Measurements from ENCODE around the gene CTBP2.

CTBP2 gene

GRCh38 chr10:125002047-125002422 is 158.3 kb downstream of the CTBP2 start:
- DNase-seq (ENCODE audit: extremely low spot score) = no peak
- TF ChIP-seq, protein P1, sequence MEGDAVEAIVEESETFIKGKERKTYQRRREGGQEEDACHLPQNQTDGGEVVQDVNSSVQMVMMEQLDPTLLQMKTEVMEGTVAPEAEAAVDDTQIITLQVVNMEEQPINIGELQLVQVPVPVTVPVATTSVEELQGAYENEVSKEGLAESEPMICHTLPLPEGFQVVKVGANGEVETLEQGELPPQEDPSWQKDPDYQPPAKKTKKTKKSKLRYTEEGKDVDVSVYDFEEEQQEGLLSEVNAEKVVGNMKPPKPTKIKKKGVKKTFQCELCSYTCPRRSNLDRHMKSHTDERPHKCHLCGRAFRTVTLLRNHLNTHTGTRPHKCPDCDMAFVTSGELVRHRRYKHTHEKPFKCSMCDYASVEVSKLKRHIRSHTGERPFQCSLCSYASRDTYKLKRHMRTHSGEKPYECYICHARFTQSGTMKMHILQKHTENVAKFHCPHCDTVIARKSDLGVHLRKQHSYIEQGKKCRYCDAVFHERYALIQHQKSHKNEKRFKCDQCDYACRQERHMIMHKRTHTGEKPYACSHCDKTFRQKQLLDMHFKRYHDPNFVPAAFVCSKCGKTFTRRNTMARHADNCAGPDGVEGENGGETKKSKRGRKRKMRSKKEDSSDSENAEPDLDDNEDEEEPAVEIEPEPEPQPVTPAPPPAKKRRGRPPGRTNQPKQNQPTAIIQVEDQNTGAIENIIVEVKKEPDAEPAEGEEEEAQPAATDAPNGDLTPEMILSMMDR (IDR thresholded peaks at IDR 0.05; ENCODE audit: control extremely low read depth, extremely low read depth, low read depth, missing control alignments) = no peak
- ChIA-PET CTCF (interaction anchor here (2.1 kb wide), 1 partner anchor 10 kb away, joined by 15 read pairs; no protein-coding TSS in a partner anchor), POLR2A (no interaction called here)

DNA sequence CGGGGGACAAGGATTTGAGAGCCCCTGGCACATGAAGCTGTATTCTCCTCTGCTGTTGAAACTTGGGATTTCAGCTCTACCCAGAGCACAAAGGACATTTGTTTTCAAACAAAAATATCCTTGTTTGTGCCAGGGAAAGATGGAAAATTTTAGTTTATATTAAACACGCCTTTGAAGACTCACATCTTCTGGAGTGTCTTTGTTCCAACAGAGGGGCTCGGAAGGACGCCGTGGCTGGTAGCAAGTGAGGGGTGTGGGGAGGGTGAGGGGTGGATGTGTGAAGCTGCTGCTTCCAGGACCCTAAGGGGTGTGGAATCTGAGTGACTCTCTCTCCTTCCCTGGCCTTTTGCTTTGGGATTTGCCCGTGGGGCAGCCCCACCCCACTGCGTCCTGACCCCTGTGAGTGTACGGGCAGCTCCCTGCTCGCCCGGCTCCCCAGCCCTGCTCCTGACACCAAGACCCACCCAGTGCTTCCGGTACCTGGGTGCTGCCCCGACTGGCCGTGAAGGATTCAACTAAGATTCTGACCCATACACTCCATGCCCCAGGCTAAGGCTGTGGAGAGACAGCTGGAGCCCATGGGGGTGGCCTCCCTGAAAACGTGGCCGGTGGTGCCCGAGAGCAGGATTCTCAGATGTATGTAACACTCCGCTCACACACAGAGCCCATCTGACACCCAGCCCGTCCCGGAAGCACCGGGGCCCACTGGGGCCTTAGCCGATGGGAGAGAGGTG is 158.9 kb downstream of the CTBP2 start:
- POLR2A ChIA-PET = no interaction called here
- TF ChIP-seq, protein P1 (IDR thresholded peaks at IDR 0.05; ENCODE audit: control extremely low read depth, extremely low read depth, low read depth, missing control alignments) = no peak
- CTCF ChIA-PET = interaction anchor here (2.1 kb wide), 1 partner anchor 9 kb away, joined by 15 read pairs; no protein-coding TSS in a partner anchor
- no peak for DNase-seq (ENCODE audit: extremely low spot score)

DNA sequence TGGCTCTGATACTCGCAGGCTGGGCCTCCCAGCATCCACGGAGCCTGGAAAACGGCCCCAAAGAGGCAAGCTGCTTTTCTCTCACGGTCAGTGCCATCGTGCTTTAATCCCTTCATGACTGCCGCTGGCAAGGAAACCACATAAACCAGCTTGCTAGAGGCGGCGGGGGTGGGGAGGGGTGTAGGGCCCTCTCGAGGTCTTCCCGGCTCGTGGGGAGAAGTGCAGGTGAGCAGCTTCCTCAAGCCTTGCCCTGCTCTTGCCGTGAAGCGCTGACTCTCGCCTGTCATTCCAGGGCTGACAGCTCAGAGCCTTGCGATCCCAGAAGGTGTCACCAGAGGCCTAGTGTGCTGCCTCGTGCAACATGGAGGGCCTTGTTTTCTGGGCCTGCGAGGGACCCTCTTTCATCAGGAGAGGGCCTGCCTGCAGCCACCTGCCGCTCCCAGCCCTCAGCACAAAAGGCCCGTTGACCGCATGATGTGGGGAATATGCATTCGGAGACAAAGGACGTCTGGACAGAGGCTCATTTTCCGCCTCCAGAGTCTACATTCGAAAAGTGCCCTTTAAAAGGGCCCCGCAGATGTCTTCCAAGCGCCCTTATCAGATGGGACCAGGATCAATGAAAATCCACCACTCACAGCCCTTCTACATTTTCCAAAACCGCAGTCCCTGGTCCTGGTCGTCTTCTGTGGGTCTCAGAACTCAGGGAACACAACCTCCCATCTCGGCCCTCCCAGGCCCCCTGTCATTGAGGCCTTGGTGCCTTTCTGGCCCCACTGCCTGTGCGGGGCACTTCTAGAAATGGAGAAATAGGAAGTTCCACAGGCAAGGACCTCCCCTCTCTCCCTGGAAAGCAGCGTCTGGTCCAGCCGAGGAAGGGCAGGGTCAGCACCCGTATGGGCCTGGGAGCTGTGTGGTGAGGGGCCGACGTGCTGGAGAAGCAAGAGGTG is 159.7 kb downstream of the CTBP2 start:
- ChIA-PET CTCF (interaction anchor here (1.3 to 2.1 kb wide), 4 partner anchors 8 to 47 kb away, joined by 3 to 15 read pairs (median 5); no protein-coding TSS in a partner anchor), POLR2A (no interaction called here)
- no peak for DNase-seq (ENCODE audit: extremely low spot score)
- TF ChIP-seq, protein P1 (IDR thresholded peaks at IDR 0.05; ENCODE audit: control extremely low read depth, extremely low read depth, low read depth, missing control alignments) = no peak

GRCh38 chr10:124999433-125000365 is 160.7 kb downstream of the CTBP2 start:
- POLR2A ChIA-PET = no interaction called here
- DNase-seq (ENCODE audit: extremely low spot score) = no peak
- TF ChIP-seq, protein P1 (IDR thresholded peaks at IDR 0.05; ENCODE audit: control extremely low read depth, extremely low read depth, low read depth, missing control alignments) = no peak
- CTCF ChIA-PET = interaction anchor here (1.3 to 1.7 kb wide), 3 partner anchors 17 to 48 kb away, joined by 3 to 5 read pairs (median 5); no protein-coding TSS in a partner anchor

GRCh38 chr10:124998624-124999291 is 161.6 kb downstream of the CTBP2 start:
- CTCF ChIA-PET = interaction anchor here (1.5 to 1.7 kb wide), 2 partner anchors 18 to 49 kb away, joined by 5 read pairs; no protein-coding TSS in a partner anchor
- DNase-seq (ENCODE audit: extremely low spot score) = peak; percentile 22
- TF ChIP-seq, protein P1 (IDR thresholded peaks at IDR 0.05; ENCODE audit: control extremely low read depth, extremely low read depth, low read depth, missing control alignments) = no peak
- POLR2A ChIA-PET = no interaction called here

All from GM10248 (cell line).